Activated naive CD8-positive, alpha-beta T cell treated with anti-CD3 and anti-CD28 coated beads for 36 hours (primary cell): ENCODE results near the gene OR10J4. TPM values are rescaled to one million over a fixed set of nuclear protein-coding genes. Genes with fewer than 3 reads are reported as not detected.
"Not testable (repeated sequence)": the region's sequence is repeated elsewhere in the genome, so short reads cannot be mapped to it uniquely, and the experiment has no call there.

Experiments used
- DNase-seq: peaks from one replicate; pipeline ENCODE4 v3.0.0; 2021
- H3K27ac Mint-ChIP-seq: one replicate; pipeline ENCODE4 v1.8.0; 2022; ENCODE audit warnings: mild to moderate bottlenecking, moderate library complexity, mixed read lengths
- H3K27me3 Mint-ChIP-seq: one replicate; pipeline ENCODE4 v1.8.0; 2022; ENCODE audit warnings: mild to moderate bottlenecking, mixed read lengths
- H3K36me3 Mint-ChIP-seq: one replicate; pipeline ENCODE4 v1.8.0; 2021; ENCODE audit warnings: mild to moderate bottlenecking, mixed read lengths
- H3K4me1 Mint-ChIP-seq: one replicate; pipeline ENCODE4 v1.8.0; 2021; ENCODE audit warnings: mixed read lengths
- H3K4me3 Mint-ChIP-seq: one replicate; pipeline ENCODE4 v1.8.0; 2022; ENCODE audit warnings: mild to moderate bottlenecking, moderate library complexity, mixed read lengths
- H3K9me3 Mint-ChIP-seq: one replicate; pipeline ENCODE4 v1.8.0; 2022; ENCODE audit warnings: mixed read lengths
- total RNA-seq, 2 experiments: library from RNA; stranded (reverse); gene quantifications; one replicate each; pipeline ENCODE4 v1.2.3, GENCODE V29; 2021

The OR10J4 gene
- total RNA-seq, result not detected

- no peaks in the 10 kb centered on the region for H3K4me1 Mint-ChIP-seq
- DNase-seq, result no peak
- no peaks in the 10 kb centered on the region for H3K36me3 Mint-ChIP-seq
- no peaks in the 10 kb centered on the region for H3K9me3 Mint-ChIP-seq
- no peak within 1 kb of the TSS for H3K4me3 Mint-ChIP-seq
- no peak within 1 kb of the TSS for H3K27ac Mint-ChIP-seq
- peaks cover 15% of the 10 kb centered on the region for H3K27me3 Mint-ChIP-seq
Observed at GRCh38 chr1:159431904-159432303, at the start of gene OR10J4. TSS of gene OR10J4 (plus strand) at chr1:159432204.

DNA sequence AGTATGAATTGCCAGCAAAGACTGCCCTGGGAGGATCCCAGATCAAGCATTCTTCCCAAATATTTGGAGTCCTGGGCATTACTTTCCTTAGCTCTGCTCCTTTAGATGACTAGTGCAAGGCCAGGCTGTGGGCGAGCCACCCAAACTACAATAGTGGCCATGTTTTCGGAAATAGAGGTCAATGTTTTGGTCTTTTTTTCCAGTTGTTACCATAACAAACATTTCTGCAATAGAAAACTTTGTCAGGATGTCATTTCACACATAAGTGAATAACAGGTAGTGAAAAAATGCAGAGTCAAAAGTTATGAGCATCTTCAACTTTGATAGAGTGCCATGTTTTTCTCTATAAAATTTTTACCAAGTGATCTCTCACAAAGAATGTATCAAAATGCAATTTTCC, 25.2 kb upstream of the OR10J4 start:
- Mint-ChIP-seq H3K4me3 (no peak overlapping the region), H3K27ac (no peak overlapping the region), H3K36me3 (no peaks in the 10 kb centered on the region), H3K9me3 (no peaks in the 10 kb centered on the region), H3K27me3 (peaks cover 7% of the 10 kb centered on the region), H3K4me1 (no peaks in the 10 kb centered on the region)
- DNase-seq, result no peak

DNA sequence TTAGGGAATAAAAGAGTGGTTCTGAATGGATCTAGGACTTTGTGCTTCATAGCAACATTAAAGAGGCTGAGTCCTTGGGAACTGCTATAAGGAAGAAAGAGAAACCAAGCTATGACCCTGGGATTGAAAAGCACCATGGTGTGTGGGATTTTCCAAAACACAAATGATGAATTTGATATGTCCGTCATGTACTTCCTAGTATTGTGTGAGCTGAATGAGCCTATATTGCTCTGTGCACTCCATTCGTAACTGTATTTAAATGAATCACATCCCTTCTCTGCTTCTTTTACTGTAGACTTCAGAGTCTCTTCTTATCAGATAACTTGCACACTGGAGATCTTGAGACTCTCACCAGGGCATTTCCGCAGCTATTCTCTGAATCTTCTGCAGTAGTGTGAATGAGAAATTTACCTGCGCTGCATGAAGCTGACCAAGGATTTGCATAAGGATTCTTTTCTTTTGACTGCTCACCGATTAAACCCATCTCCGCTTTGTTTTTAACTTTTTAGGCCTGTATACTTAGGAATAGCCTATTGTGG, 23.1 kb upstream of the OR10J4 start:
- Mint-ChIP-seq H3K27me3 (peaks cover 3% of the 10 kb centered on the region), H3K9me3 (peaks cover 1% of the 10 kb centered on the region), H3K4me1 (no peaks in the 10 kb centered on the region), H3K27ac (no peak overlapping the region), H3K36me3 (no peaks in the 10 kb centered on the region), H3K4me3 (no peak overlapping the region)
- DNase-seq, result no peak

GRCh38 chr1:159421821-159422220, 10.2 kb upstream of the OR10J4 start:
- Mint-ChIP-seq H3K36me3 (no peaks in the 10 kb centered on the region), H3K4me3 (no peak overlapping the region), H3K27ac (no peak overlapping the region), H3K27me3 (peaks cover 8% of the 10 kb centered on the region), H3K4me1 (no peaks in the 10 kb centered on the region), H3K9me3 (peaks cover 19% of the 10 kb centered on the region)
- DNase-seq, result no peak

- Mint-ChIP-seq H3K36me3 (no peaks in the 10 kb centered on the region), H3K9me3 (no peaks in the 10 kb centered on the region), H3K27ac (no peak overlapping the region), H3K4me1 (no peaks in the 10 kb centered on the region), H3K4me3 (no peak overlapping the region), H3K27me3 (peaks cover 20% of the 10 kb centered on the region)
- no peak for DNase-seq
Observed at GRCh38 chr1:159428536-159428935, 3.5 kb upstream of the OR10J4 start.

- H3K4me3 Mint-ChIP-seq, result no peak overlapping the region
- H3K9me3 Mint-ChIP-seq, result no peaks in the 10 kb centered on the region
- no peak for DNase-seq
- H3K27ac Mint-ChIP-seq, result no peak overlapping the region
- no peaks in the 10 kb centered on the region for H3K36me3 Mint-ChIP-seq
- H3K27me3 Mint-ChIP-seq, result peaks cover 20% of the 10 kb centered on the region
- no peaks in the 10 kb centered on the region for H3K4me1 Mint-ChIP-seq
Observed at GRCh38 chr1:159429074-159429861, 2.7 kb upstream of the OR10J4 start.

DNA sequence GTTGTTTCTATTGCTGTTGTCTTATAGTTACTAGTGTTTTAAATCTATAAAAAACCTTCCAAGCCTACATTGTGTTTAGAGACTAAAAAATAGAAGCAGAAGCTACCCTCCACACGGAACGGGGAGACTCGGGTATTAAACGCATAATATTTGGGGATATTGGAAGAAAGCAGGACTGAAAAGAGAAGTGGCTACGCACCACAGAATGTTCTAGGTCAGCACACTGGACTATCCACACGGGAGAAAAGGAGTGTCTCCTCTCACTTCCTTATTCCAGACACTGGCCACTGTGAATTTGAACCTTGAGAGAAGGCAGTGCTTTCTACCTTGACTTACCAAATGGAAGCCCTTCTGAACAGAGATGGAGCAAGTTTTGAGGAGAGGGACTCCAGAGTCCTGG, 1.0 kb upstream of the OR10J4 start:
- Mint-ChIP-seq H3K9me3 (no peaks in the 10 kb centered on the region), H3K36me3 (no peaks in the 10 kb centered on the region), H3K4me3 (no peak overlapping the region), H3K4me1 (no peaks in the 10 kb centered on the region), H3K27ac (no peak overlapping the region), H3K27me3 (peaks cover 15% of the 10 kb centered on the region)
- no peak for DNase-seq

- Mint-ChIP-seq H3K27me3 (peaks cover 9% of the 10 kb centered on the region), H3K9me3 (no peaks in the 10 kb centered on the region), H3K36me3 (no peaks in the 10 kb centered on the region), H3K4me1 (no peaks in the 10 kb centered on the region), H3K27ac (no peak overlapping the region), H3K4me3 (no peak overlapping the region)
- DNase-seq, result no peak
Observed at GRCh38 chr1:159436469-159436868, 4.5 kb downstream of the OR10J4 start.

DNA sequence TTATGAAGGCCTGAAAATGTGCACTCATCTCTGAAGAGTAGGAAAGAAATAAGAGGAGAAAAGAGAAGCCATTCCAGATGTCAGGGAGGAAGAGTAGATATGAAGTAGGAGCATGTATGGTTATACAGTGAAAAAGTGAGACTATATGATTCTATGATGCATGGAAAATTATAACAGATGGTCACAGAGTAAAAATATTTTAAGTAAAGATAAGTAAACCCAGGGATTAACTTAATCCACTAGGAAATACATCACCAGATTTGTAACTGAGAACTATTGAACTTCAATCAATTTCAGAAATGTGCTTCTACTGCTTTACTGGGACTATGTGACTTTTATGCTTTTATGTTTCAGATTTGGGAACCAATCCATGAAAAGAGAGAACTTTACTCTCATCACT, 7.4 kb downstream of the OR10J4 start, which contains the start of gene OR10J1:
Gene OR10J1 (plus strand): TSS at position 301 of the 400 bp plus-strand sequence. CDS start 70 bp downstream, at position 371.
- H3K4me1 Mint-ChIP-seq, result no peaks in the 10 kb centered on the region
- no peak within 1 kb of the TSS for H3K4me3 Mint-ChIP-seq
- no peaks in the 10 kb centered on the region for H3K9me3 Mint-ChIP-seq
- no peaks in the 10 kb centered on the region for H3K36me3 Mint-ChIP-seq
- H3K27me3 Mint-ChIP-seq, result peaks cover 6% of the 10 kb centered on the region
- no peak for DNase-seq
- H3K27ac Mint-ChIP-seq, result no peak within 1 kb of the TSS

DNA sequence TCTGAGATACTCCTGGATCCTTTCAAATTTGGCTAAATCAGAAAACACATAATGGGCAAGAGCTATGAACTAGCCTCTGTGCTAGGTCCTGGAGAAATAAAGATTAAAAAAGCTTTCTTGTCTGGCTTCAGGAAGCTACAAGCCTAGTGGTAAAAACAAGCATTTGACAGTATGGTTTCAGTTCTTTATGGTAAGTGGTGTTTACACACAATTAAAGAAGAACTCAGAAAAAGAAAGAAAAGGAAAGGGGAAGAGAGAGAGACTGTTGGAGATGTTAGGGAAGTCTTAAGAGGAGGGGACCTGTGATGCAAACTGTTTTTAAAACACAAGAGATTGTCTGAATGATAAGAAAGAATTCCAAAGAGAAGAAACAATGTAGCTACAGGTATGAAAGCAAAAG, 9.4 kb downstream of the OR10J4 start:
- DNase-seq, result no peak
- Mint-ChIP-seq H3K9me3 (no peaks in the 10 kb centered on the region), H3K36me3 (no peaks in the 10 kb centered on the region), H3K4me3 (no peak overlapping the region), H3K4me1 (no peaks in the 10 kb centered on the region), H3K27me3 (peaks cover 6% of the 10 kb centered on the region), H3K27ac (no peak overlapping the region)

DNA sequence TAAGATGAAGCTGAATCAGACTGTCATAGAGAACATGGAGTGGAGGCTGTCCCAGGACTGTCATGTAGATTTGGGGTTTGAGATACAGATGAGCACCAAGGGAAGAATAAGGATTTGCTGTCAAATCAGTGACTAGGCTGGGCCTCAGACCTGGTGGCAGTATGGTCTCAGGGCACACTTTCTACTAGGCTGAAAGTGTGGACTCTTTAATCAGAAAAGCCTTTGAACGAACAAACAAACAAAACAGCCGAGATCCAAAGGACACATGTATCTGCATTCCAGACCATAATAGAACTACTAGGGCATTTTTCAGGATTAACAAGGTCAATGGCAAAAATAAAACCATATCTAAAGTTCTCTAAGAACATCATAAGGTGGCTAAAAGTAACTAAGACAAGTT, 10.4 kb downstream of the OR10J4 start:
- no peak for DNase-seq
- no peak overlapping the region for H3K4me3 Mint-ChIP-seq
- no peak overlapping the region for H3K27ac Mint-ChIP-seq
- H3K9me3 Mint-ChIP-seq, result peaks cover 1% of the 10 kb centered on the region
- no peaks in the 10 kb centered on the region for H3K36me3 Mint-ChIP-seq
- H3K4me1 Mint-ChIP-seq, result no peaks in the 10 kb centered on the region
- H3K27me3 Mint-ChIP-seq, result peaks cover 10% of the 10 kb centered on the region

DNA sequence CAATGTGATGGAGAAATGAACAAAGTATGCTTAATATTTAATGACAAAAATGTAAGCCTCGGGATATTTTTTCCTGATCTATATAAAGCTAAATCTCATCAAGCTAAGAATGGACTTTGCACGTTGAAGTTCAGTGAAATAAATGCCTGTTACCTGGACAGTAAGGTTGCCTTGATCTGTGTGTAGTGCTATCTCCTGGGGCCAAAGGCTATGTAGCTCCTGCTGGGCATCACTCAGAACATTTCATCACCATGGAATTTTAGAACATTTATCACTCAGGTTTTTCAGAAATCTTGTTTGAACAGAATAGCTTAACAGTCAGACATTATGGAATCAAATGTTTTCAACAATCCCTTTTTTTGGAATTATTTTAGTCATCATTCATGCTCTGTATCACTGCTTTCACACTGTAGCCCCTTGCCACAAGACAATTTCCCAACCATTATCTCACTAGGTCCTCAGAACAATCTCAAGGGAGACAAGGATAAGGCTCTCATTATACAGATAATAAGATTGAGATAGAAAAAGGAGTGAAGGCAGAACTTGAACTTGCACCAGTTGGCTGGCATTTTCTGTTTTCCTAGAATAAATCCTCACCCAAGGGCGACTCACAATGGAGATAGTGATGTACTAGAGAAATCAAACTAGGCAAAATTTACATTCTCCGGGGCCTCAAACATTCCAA, 11.2 kb downstream of the OR10J4 start:
- Mint-ChIP-seq H3K4me1 (no peaks in the 10 kb centered on the region), H3K4me3 (no peak overlapping the region), H3K36me3 (peaks cover 2% of the 10 kb centered on the region), H3K9me3 (peaks cover 6% of the 10 kb centered on the region), H3K27ac (no peak overlapping the region), H3K27me3 (peaks cover 10% of the 10 kb centered on the region)
- no peak for DNase-seq

- Mint-ChIP-seq H3K27me3 (peaks cover 4% of the 10 kb centered on the region), H3K4me3 (no peak overlapping the region), H3K27ac (no peak overlapping the region), H3K4me1 (no peaks in the 10 kb centered on the region), H3K36me3 (peaks cover 2% of the 10 kb centered on the region), H3K9me3 (peaks cover 7% of the 10 kb centered on the region)
- no peak for DNase-seq
Observed at GRCh38 chr1:159444511-159444910, 12.5 kb downstream of the OR10J4 start.

- no peaks in the 10 kb centered on the region for H3K4me1 Mint-ChIP-seq
- peaks cover 14% of the 10 kb centered on the region for H3K9me3 Mint-ChIP-seq
- H3K36me3 Mint-ChIP-seq, result peaks cover 2% of the 10 kb centered on the region
- no peak overlapping the region for H3K4me3 Mint-ChIP-seq
- peaks cover 4% of the 10 kb centered on the region for H3K27me3 Mint-ChIP-seq
- no peak overlapping the region for H3K27ac Mint-ChIP-seq
- no peak for DNase-seq
Observed at GRCh38 chr1:159448181-159448580, 16.2 kb downstream of the OR10J4 start.

GRCh38 chr1:159449605-159450004, 17.6 kb downstream of the OR10J4 start:
- H3K36me3 Mint-ChIP-seq, H3K27ac Mint-ChIP-seq, H3K4me3 Mint-ChIP-seq, H3K27me3 Mint-ChIP-seq, DNase-seq, H3K4me1 Mint-ChIP-seq: not testable (repeated sequence)
- H3K9me3 Mint-ChIP-seq, result peaks cover 15% of the 10 kb centered on the region
